HG03571 (cell line): ENCODE results near the gene CDK13.

Experiments used
- ATAC-seq: cut with Tn5 transposase; IDR thresholded peaks from one replicate; pipeline ENCODE4 v1.9.1; 2021; ENCODE audit not compliant: unreplicated experiment

CDK13 gene

GRCh38 chr7:40008223-40008815 lies 58.3 kb downstream of the CDK13 start:
- no peak for ATAC-seq

GRCh38 chr7:40009301-40009700 lies 59.2 kb downstream of the CDK13 start:
- ATAC-seq = no peak

GRCh38 chr7:40014376-40014775 lies 64.3 kb downstream of the CDK13 start:
- no peak for ATAC-seq

GRCh38 chr7:40015790-40016296 lies 65.8 kb downstream of the CDK13 start:
- ATAC-seq = peak; percentile 94

GRCh38 chr7:40019558-40019957 lies 69.5 kb downstream of the CDK13 start:
- ATAC-seq = no peak

GRCh38 chr7:40024048-40024447 lies 74.0 kb downstream of the CDK13 start:
- ATAC-seq = no peak

- ATAC-seq = no peak
These were observed 74.8 kb downstream of the CDK13 start for GRCh38 chr7:40024841-40025240.

- ATAC-seq = no peak
These were observed 77.5 kb downstream of the CDK13 start for GRCh38 chr7:40027545-40027944.

- ATAC-seq = no peak
These were observed 83.8 kb downstream of the CDK13 start for GRCh38 chr7:40033826-40034225.

GRCh38 chr7:40041456-40041855 lies 91.4 kb downstream of the CDK13 start:
- no peak for ATAC-seq

- no peak for ATAC-seq
These were observed 93.1 kb downstream of the CDK13 start for GRCh38 chr7:40043164-40043563.

- no peak for ATAC-seq
These were observed 97.6 kb downstream of the CDK13 start for GRCh38 chr7:40047661-40048060.

- ATAC-seq = no peak
These were observed 107.2 kb downstream of the CDK13 start for GRCh38 chr7:40057292-40057691.

- ATAC-seq = no peak
These were observed 108.0 kb downstream of the CDK13 start for GRCh38 chr7:40058026-40058425.

GRCh38 chr7:40058636-40059035 lies 108.6 kb downstream of the CDK13 start:
- ATAC-seq = no peak

GRCh38 chr7:40059057-40059456 lies 109.0 kb downstream of the CDK13 start:
- ATAC-seq = no peak

- ATAC-seq = no peak
These were observed 122.2 kb downstream of the CDK13 start for GRCh38 chr7:40072268-40072667.

- ATAC-seq = no peak
These were observed 123.2 kb downstream of the CDK13 start for GRCh38 chr7:40073239-40073638.

- ATAC-seq = no peak
These were observed 127.8 kb downstream of the CDK13 start for GRCh38 chr7:40077849-40078248.

- no peak for ATAC-seq
These were observed 142.1 kb downstream of the CDK13 start for GRCh38 chr7:40092182-40092581.

GRCh38 chr7:40093631-40094350 lies 143.7 kb downstream of the CDK13 start:
- ATAC-seq = no peak

GRCh38 chr7:40095230-40095629 lies 145.2 kb downstream of the CDK13 start:
- ATAC-seq = no peak
